ENCODE results near the gene GALP. TPM values are rescaled to one million over a fixed set of nuclear protein-coding genes. Genes with fewer than 3 reads are reported as not detected.

GALP gene
- total and polyA plus RNA-seq, 2 donors (not counting 3 experiments of a cell fraction or from before 2014, with no cell fraction given), result not detected

GRCh38 chr19:56144376-56144775 lies 31.4 kb upstream of the GALP start:
- no peak overlapping the region for H3K9ac ChIP-seq (replicated peaks; ENCODE audit: extremely low read depth, insufficient read depth, low read length)
- H3K4me1 ChIP-seq (ENCODE audit: control insufficient read depth, extremely low read depth, insufficient read depth, low read length), result peaks cover 10% of the 10 kb centered on the region
- ChIA-PET POLR2A (no interaction called here), CTCF (no interaction called here)
- peaks cover 22% of the 10 kb centered on the region for H3K79me2 ChIP-seq (ENCODE audit: control insufficient read depth, insufficient read depth, low read length)
- FAIRE-seq, result no peak
- H3K9me3 ChIP-seq (replicated peaks; ENCODE audit: control insufficient read depth, insufficient read depth, low read length), result no peaks in the 10 kb centered on the region
- no peak overlapping the region for H3K4me2 ChIP-seq (ENCODE audit: insufficient read depth, low read length)
- no peak for TF ChIP-seq MYC (IDR thresholded peaks at IDR 0.05; ENCODE audit: low read depth, low read length)
- TF ChIP-seq, protein P1, sequence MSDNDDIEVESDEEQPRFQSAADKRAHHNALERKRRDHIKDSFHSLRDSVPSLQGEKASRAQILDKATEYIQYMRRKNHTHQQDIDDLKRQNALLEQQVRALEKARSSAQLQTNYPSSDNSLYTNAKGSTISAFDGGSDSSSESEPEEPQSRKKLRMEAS (IDR thresholded peaks at IDR 0.05; ENCODE audit: insufficient read depth, insufficient read length), result no peak
- intact Hi-C loops (cut with micrococcal nuclease) (no loop called here), dilution Hi-C loops (cut with MboI; ENCODE audit: extremely low pct_ligation_motif_present, low sequenced_read_pairs) (no loop called here)
- H3K9me1 ChIP-seq (replicated peaks; ENCODE audit: control insufficient read depth, extremely low read depth, insufficient read depth, low read length), result no peaks in the 10 kb centered on the region
- BruUV-seq (replicated peaks), result no TSS peak
- DNase-seq (ENCODE audit: low read depth, low spot score), result no peak
- no peak overlapping the region for H2AFZ ChIP-seq (ENCODE audit: low read depth, low read length)
- H3K4me3 ChIP-seq (replicated peaks in 1 of 3; ENCODE audit: insufficient read depth in 1 of 3, low read depth in 1 of 3, low read length in 3 of 3), result no peak overlapping the region
- no peaks in the 10 kb centered on the region for H4K20me1 ChIP-seq (replicated peaks; ENCODE audit: control insufficient read depth, extremely low read depth, insufficient read depth, low read length)
- no peaks in the 10 kb centered on the region for H3K27me3 ChIP-seq (ENCODE audit: control insufficient read depth in 2 of 2, insufficient read depth in 2 of 2, low read length in 2 of 2)
- H3K27ac ChIP-seq (ENCODE audit: insufficient read depth, low read depth, low read length), result no peak overlapping the region
- peaks cover 0 to 18% of the 10 kb centered on the region in 2 experiments for H3K36me3 ChIP-seq (ENCODE audit: control insufficient read depth in 2 of 2, extremely low read depth in 1 of 2, insufficient read depth in 2 of 2, low read length in 2 of 2)

- Histone ChIP-seq H3K9me3 (replicated peaks; ENCODE audit: control insufficient read depth, insufficient read depth, low read length) (no peaks in the 10 kb centered on the region), H3K36me3 (ENCODE audit: control insufficient read depth in 2 of 2, extremely low read depth in 1 of 2, insufficient read depth in 2 of 2, low read length in 2 of 2) (peaks cover 0 to 18% of the 10 kb centered on the region in 2 experiments), H3K4me2 (ENCODE audit: insufficient read depth, low read length) (no peak overlapping the region), H3K27ac (ENCODE audit: insufficient read depth, low read depth, low read length) (no peak overlapping the region), H3K9me1 (replicated peaks; ENCODE audit: control insufficient read depth, extremely low read depth, insufficient read depth, low read length) (no peaks in the 10 kb centered on the region), H3K79me2 (ENCODE audit: control insufficient read depth, insufficient read depth, low read length) (peaks cover 23% of the 10 kb centered on the region), H2AFZ (ENCODE audit: low read depth, low read length) (no peak overlapping the region), H3K4me3 (replicated peaks in 1 of 3; ENCODE audit: insufficient read depth in 1 of 3, low read depth in 1 of 3, low read length in 3 of 3) (no peak overlapping the region), H3K4me1 (ENCODE audit: control insufficient read depth, extremely low read depth, insufficient read depth, low read length) (peaks cover 9% of the 10 kb centered on the region), H3K9ac (replicated peaks; ENCODE audit: extremely low read depth, insufficient read depth, low read length) (no peak overlapping the region), H4K20me1 (replicated peaks; ENCODE audit: control insufficient read depth, extremely low read depth, insufficient read depth, low read length) (no peaks in the 10 kb centered on the region), H3K27me3 (ENCODE audit: control insufficient read depth in 2 of 2, insufficient read depth in 2 of 2, low read length in 2 of 2) (no peaks in the 10 kb centered on the region)
- ChIA-PET CTCF (interaction anchor here (1.3 kb wide), 1 partner anchor 12 kb away, joined by 3 read pairs; no protein-coding TSS in a partner anchor), POLR2A (no interaction called here)
- no peak for DNase-seq (ENCODE audit: low read depth, low spot score)
- TF ChIP-seq EZH2 (IDR thresholded peaks at IDR 0.05; ENCODE audit: borderline replicate concordance, low read depth, low read length, severe bottlenecking) (no peak), FOS (IDR thresholded peaks at IDR 0.05; ENCODE audit: borderline replicate concordance, insufficient read depth, low read length) (no peak), GATA2 (IDR thresholded peaks at IDR 0.05; ENCODE audit: insufficient read depth, insufficient read length, low read depth, low read length) (no peak), POLR2A (IDR thresholded peaks at IDR 0.05; ENCODE audit: low read depth, low read length) (no peak), POLR2AphosphoS5 (IDR thresholded peaks at IDR 0.05; ENCODE audit: insufficient read depth, low read depth, low read length) (no peak), MYC (IDR thresholded peaks at IDR 0.05; ENCODE audit: low read depth, low read length) (no peak), JUN (IDR thresholded peaks at IDR 0.05; ENCODE audit: borderline replicate concordance, insufficient read depth, insufficient read length, low read depth) (no peak)
- TF ChIP-seq, protein P1 (IDR thresholded peaks at IDR 0.05; ENCODE audit: insufficient read depth, insufficient read length), result no peak
- TF ChIP-seq, protein P2, sequence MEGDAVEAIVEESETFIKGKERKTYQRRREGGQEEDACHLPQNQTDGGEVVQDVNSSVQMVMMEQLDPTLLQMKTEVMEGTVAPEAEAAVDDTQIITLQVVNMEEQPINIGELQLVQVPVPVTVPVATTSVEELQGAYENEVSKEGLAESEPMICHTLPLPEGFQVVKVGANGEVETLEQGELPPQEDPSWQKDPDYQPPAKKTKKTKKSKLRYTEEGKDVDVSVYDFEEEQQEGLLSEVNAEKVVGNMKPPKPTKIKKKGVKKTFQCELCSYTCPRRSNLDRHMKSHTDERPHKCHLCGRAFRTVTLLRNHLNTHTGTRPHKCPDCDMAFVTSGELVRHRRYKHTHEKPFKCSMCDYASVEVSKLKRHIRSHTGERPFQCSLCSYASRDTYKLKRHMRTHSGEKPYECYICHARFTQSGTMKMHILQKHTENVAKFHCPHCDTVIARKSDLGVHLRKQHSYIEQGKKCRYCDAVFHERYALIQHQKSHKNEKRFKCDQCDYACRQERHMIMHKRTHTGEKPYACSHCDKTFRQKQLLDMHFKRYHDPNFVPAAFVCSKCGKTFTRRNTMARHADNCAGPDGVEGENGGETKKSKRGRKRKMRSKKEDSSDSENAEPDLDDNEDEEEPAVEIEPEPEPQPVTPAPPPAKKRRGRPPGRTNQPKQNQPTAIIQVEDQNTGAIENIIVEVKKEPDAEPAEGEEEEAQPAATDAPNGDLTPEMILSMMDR (IDR thresholded peaks at IDR 0.05; ENCODE audit: extremely low read depth in 1 of 2, insufficient read depth in 1 of 2, low read depth in 1 of 2, low read length in 2 of 2), result no peak
- no TSS peak for BruUV-seq (replicated peaks)
- no peak for FAIRE-seq
- dilution Hi-C loops (cut with MboI; ENCODE audit: extremely low pct_ligation_motif_present, low sequenced_read_pairs), result no loop called here
- intact Hi-C loops (cut with micrococcal nuclease), result no loop called here
Observed at GRCh38 chr19:56144831-56145230, 31.0 kb upstream of the GALP start.
